Mesothelial cell of epicardium (in vitro differentiated cells): Measurements from ENCODE around the gene RNGTT. TPM values are rescaled to one million over a fixed set of nuclear protein-coding genes. Genes with fewer than 3 reads are reported as not detected.
A peak's percentile ranks its signal among the peaks of the same experiment; 100 is the strongest.

Experiments used
- DNase-seq, 2 experiments: peaks; one replicate each; pipeline ENCODE4 v3.0.0; 2021; ENCODE audit warnings: low spot score in 2 of 2; ENCODE audit not compliant: unreplicated experiment in 2 of 2
- H3K27ac Mint-ChIP-seq: 2 replicates; pipeline ENCODE4 v1.8.0; 2021; ENCODE audit warnings: mixed read lengths
- H3K27me3 Mint-ChIP-seq: 2 replicates; pipeline ENCODE4 v1.8.0; 2021; ENCODE audit warnings: low read depth, mixed read lengths
- H3K36me3 Mint-ChIP-seq: 2 replicates; pipeline ENCODE4 v1.8.0; 2021; ENCODE audit warnings: mixed read lengths
- H3K4me1 Mint-ChIP-seq: 2 replicates; pipeline ENCODE4 v1.8.0; 2021; ENCODE audit warnings: mixed read lengths
- H3K4me3 Mint-ChIP-seq: 2 replicates; pipeline ENCODE4 v1.8.0; 2021; ENCODE audit warnings: mild to moderate bottlenecking, moderate library complexity, mixed read lengths
- H3K9me3 Mint-ChIP-seq: 2 replicates; pipeline ENCODE4 v1.8.0; 2021; ENCODE audit warnings: mixed read lengths
- CTCF ChIP-seq: fragments of 200-600 bp; sonication (generic); IDR thresholded peaks from one replicate; pipeline ENCODE4 v1.5.0; 2021; ENCODE audit warnings: antibody characterized with exemption; ENCODE audit not compliant: unreplicated experiment
- total RNA-seq: library from RNA; stranded (reverse); gene quantifications from 3 replicates; pipeline ENCODE4 v1.2.1, GENCODE V29; 2021

RNGTT gene
- total RNA-seq, 1 donor from 2014 or later = 16.5 TPM

GRCh38 chr6:88651400-88651799, 312.0 kb downstream of the RNGTT start:
- Mint-ChIP-seq H3K9me3 (no peaks in the 10 kb centered on the region), H3K27ac (no peak overlapping the region), H3K36me3 (no peaks in the 10 kb centered on the region), H3K27me3 (no peaks in the 10 kb centered on the region), H3K4me1 (peaks cover 3% of the 10 kb centered on the region), H3K4me3 (no peak overlapping the region)
- no peak for TF ChIP-seq CTCF
- DNase-seq = no peak

GRCh38 chr6:88650979-88651378, 312.4 kb downstream of the RNGTT start:
- Mint-ChIP-seq H3K27me3 (no peaks in the 10 kb centered on the region), H3K36me3 (no peaks in the 10 kb centered on the region), H3K4me1 (peaks cover 3% of the 10 kb centered on the region), H3K4me3 (no peak overlapping the region), H3K27ac (no peak overlapping the region), H3K9me3 (no peaks in the 10 kb centered on the region)
- DNase-seq = no peak
- TF ChIP-seq CTCF = no peak

- no peak overlapping the region for H3K4me3 Mint-ChIP-seq
- peaks cover 1% of the 10 kb centered on the region for H3K36me3 Mint-ChIP-seq
- H3K27ac Mint-ChIP-seq = no peak overlapping the region
- no peaks in the 10 kb centered on the region for H3K27me3 Mint-ChIP-seq
- no peak for DNase-seq
- peaks cover 3% of the 10 kb centered on the region for H3K4me1 Mint-ChIP-seq
- TF ChIP-seq CTCF = no peak
- H3K9me3 Mint-ChIP-seq = no peaks in the 10 kb centered on the region
Observed at GRCh38 chr6:88650029-88650619, 313.3 kb downstream of the RNGTT start.

- Mint-ChIP-seq H3K27me3 (no peaks in the 10 kb centered on the region), H3K36me3 (peaks cover 1% of the 10 kb centered on the region), H3K9me3 (no peaks in the 10 kb centered on the region), H3K27ac (peak overlapping the region; percentile 41), H3K4me1 (peaks cover 16% of the 10 kb centered on the region), H3K4me3 (no peak overlapping the region)
- no peak for TF ChIP-seq CTCF
- no peak for DNase-seq
Observed at GRCh38 chr6:88641178-88641903, 322.1 kb downstream of the RNGTT start.

GRCh38 chr6:88637761-88638545, 325.5 kb downstream of the RNGTT start:
- Mint-ChIP-seq H3K4me1 (peaks cover 16% of the 10 kb centered on the region), H3K27me3 (no peaks in the 10 kb centered on the region), H3K27ac (no peak overlapping the region), H3K4me3 (no peak overlapping the region), H3K9me3 (no peaks in the 10 kb centered on the region), H3K36me3 (no peaks in the 10 kb centered on the region)
- no peak for DNase-seq
- no peak for TF ChIP-seq CTCF
